ENCODE measurements around the gene CTDSPL. TPM values are rescaled to one million over a fixed set of nuclear protein-coding genes. Genes with fewer than 3 reads are reported as not detected.

The CTDSPL gene
- total and polyA plus RNA-seq, 2 of the 8 experiments (the other 6 are each of a cell fraction or from before 2014, with no cell fraction given) = 20.3 to 42.2 TPM

- TF ChIP-seq KDM4A (IDR thresholded peaks at IDR 0.05; ENCODE audit: low read depth, low read length, severe bottlenecking) (no peak), RXRA (IDR thresholded peaks at IDR 0.05; ENCODE audit: insufficient read depth, low read depth, low read length) (no peak), PHF8 (conservative IDR thresholded peaks at IDR 0.05; ENCODE audit: low read depth, low read length) (no peak)
These were observed 147.4 kb downstream of the CTDSPL start (continued) for GRCh38 chr3:38008971-38009580.
